D721Med (cell line): ENCODE measurements around the gene ALPI.
"Not testable (repeated sequence)": the region's sequence is repeated elsewhere in the genome, so short reads cannot be mapped to it uniquely, and the experiment has no call there.

ENCODE experiments used
- DNase-seq: peaks from one replicate; pipeline ENCODE4 v3.0.0; 2011; ENCODE audit warnings: low spot score; ENCODE audit not compliant: insufficient read length
- FAIRE-seq: peaks from 2 replicates; lab custom pipeline; 2011; peaks lifted over from hg19 to GRCh38; lab: Jason Lieb, UNC
- CTCF ChIP-seq: IDR thresholded peaks from 2 replicates; pipeline ENCODE4 v1.5.1; 2012; ENCODE audit warnings: mild to moderate bottlenecking, control low read depth; ENCODE audit not compliant: insufficient read depth; ENCODE audit errors: missing control alignments

ALPI gene

GRCh38 chr2:232447638-232448303, 8.2 kb upstream of the ALPI start:
- no peak for FAIRE-seq
- no peak for DNase-seq
- TF ChIP-seq CTCF = no peak

GRCh38 chr2:232448304-232448690, 7.7 kb upstream of the ALPI start:
- no peak for TF ChIP-seq CTCF
- FAIRE-seq (no peak), DNase-seq (no peak)

GRCh38 chr2:232449964-232450363, 6.0 kb upstream of the ALPI start:
- DNase-seq = no peak
- FAIRE-seq = no peak
- no peak for TF ChIP-seq CTCF

GRCh38 chr2:232451645-232452044, 4.3 kb upstream of the ALPI start:
- FAIRE-seq, DNase-seq: not testable (repeated sequence)

- TF ChIP-seq CTCF = no peak
- FAIRE-seq (no peak), DNase-seq (peak; percentile 1)
Observed at GRCh38 chr2:232454630-232455029, 1.3 kb upstream of the ALPI start.

- peak; percentile 5 for DNase-seq
- TF ChIP-seq CTCF = no peak
- FAIRE-seq = no peak
Observed at GRCh38 chr2:232456296-232457120, 555 bp downstream of the ALPI start.

- no peak for TF ChIP-seq CTCF
- FAIRE-seq = no peak
Observed at GRCh38 chr2:232457121-232458011, 1.4 kb downstream of the ALPI start.

More at GRCh38 chr2:232457121-232458011, 1.4 kb downstream of the ALPI start:
- peak; percentile 10 for DNase-seq
